ENCODE results near the gene NAA38. TPM values are rescaled to one million over a fixed set of nuclear protein-coding genes. Genes with fewer than 3 reads are reported as not detected.

Gene NAA38
- total RNA-seq, 4 donors from 2014 or later, result 57.4 to 133 (median 96.6) TPM

DNA sequence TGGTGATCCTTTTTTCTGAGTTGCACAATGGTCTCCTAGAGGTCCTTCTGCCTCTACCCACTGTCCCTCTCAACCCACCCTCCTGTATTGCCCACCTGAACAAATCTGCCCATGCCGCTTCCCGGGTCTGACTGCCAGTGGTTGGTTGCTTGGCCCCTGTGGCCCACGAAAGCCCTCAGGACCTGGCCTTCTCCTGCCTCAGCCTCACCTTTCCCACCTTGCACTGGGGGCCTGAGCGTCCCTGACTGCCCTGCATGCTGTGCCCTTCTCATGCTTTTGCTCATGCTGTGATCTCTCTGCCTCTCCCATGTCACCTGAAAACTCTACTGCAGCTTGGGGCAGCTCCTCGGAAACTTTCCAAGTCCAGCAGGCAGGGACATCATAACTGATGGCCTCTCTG is 37.1 kb downstream of the NAA38 start:
- Histone ChIP-seq H3K9me3 (no peaks in the 10 kb centered on the region), H3K27me3 (no peaks in the 10 kb centered on the region), H3K4me3 (no peak overlapping the region), H3K4me1 (no peaks in the 10 kb centered on the region), H3K36me3 (no peaks in the 10 kb centered on the region), H3K27ac (no peak overlapping the region)
- intact Hi-C loops (cut with DNase I; ENCODE audit: low total_unique reads) (loop anchor here (5.0 kb wide), 1 partner anchor 78 kb away; no protein-coding TSS in a partner anchor), in situ Hi-C loops (cut with MboI; ENCODE audit: low sequenced_read_pairs in 4 of 4) (no loop called here)
- ATAC-seq (no peak), DNase-seq (no peak)
- TF ChIP-seq POLR2A (IDR thresholded peaks at IDR 0.05), result no peak
- no peak for TF ChIP-seq CTCF (IDR thresholded peaks at IDR 0.05 in 4 of 5, conservative IDR thresholded peaks at IDR 0.05 in 1 of 5)

- H3K4me1 ChIP-seq, result no peaks in the 10 kb centered on the region
- TF ChIP-seq CTCF (IDR thresholded peaks at IDR 0.05 in 4 of 5, conservative IDR thresholded peaks at IDR 0.05 in 1 of 5), result no peak
- TF ChIP-seq POLR2A (IDR thresholded peaks at IDR 0.05), result no peak
- no peak overlapping the region for H3K27ac ChIP-seq
- no peaks in the 10 kb centered on the region for H3K27me3 ChIP-seq
- intact Hi-C loops (cut with DNase I; ENCODE audit: low total_unique reads), result no loop called here
- no peak overlapping the region for H3K4me3 ChIP-seq
- DNase-seq (no peak), ATAC-seq (no peak)
- H3K9me3 ChIP-seq, result no peaks in the 10 kb centered on the region
- in situ Hi-C loops (cut with MboI; ENCODE audit: low sequenced_read_pairs in 4 of 4), result loop anchor here in 1 of 4 donors (10.0 kb wide), 1 partner anchor 64 kb away; no protein-coding TSS in a partner anchor
- H3K36me3 ChIP-seq, result no peaks in the 10 kb centered on the region
Measured at GRCh38 chr17:7818746-7819645, 38.4 kb downstream of the NAA38 start.

- Histone ChIP-seq H3K27me3 (no peaks in the 10 kb centered on the region), H3K4me1 (no peaks in the 10 kb centered on the region), H3K9me3 (no peaks in the 10 kb centered on the region), H3K27ac (no peak overlapping the region), H3K4me3 (no peak overlapping the region), H3K36me3 (no peaks in the 10 kb centered on the region)
- TF ChIP-seq POLR2A (IDR thresholded peaks at IDR 0.05) (no peak), CTCF (IDR thresholded peaks at IDR 0.05 in 4 of 5, conservative IDR thresholded peaks at IDR 0.05 in 1 of 5) (no peak)
- in situ Hi-C loops (cut with MboI; ENCODE audit: low sequenced_read_pairs in 4 of 4) (loop anchor here in 1 of 4 donors (10.0 kb wide), 1 partner anchor 63 kb away; no protein-coding TSS in a partner anchor), intact Hi-C loops (cut with DNase I; ENCODE audit: low total_unique reads) (no loop called here)
- DNase-seq (no peak), ATAC-seq (no peak)
Measured at GRCh38 chr17:7818026-7818425, 39.3 kb downstream of the NAA38 start.

DNA sequence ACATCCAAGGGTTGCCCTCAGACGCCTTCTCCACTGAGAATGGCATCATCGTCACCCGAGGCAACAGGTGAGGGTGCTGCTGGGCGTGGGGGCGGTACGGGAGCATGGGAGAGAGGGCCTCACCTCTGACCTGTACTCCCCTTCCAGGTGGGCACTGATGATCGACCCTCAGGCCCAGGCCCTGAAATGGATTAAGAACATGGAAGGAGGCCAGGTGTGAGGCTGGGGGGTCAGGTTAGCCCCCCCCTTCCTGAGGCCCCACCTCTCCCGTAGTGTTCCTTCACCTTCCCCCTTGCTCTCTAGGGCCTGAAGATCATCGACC is 39.8 kb downstream of the NAA38 start:
- no peak for TF ChIP-seq CTCF (IDR thresholded peaks at IDR 0.05 in 4 of 5, conservative IDR thresholded peaks at IDR 0.05 in 1 of 5)
- Histone ChIP-seq H3K4me1 (no peaks in the 10 kb centered on the region), H3K27me3 (no peaks in the 10 kb centered on the region), H3K9me3 (no peaks in the 10 kb centered on the region), H3K4me3 (no peak overlapping the region), H3K36me3 (no peaks in the 10 kb centered on the region), H3K27ac (no peak overlapping the region)
- DNase-seq, result no peak
- ATAC-seq, result no peak
- intact Hi-C loops (cut with DNase I; ENCODE audit: low total_unique reads), result no loop called here
- in situ Hi-C loops (cut with MboI; ENCODE audit: low sequenced_read_pairs in 4 of 4), result loop anchor here in 1 of 4 donors (10.0 kb wide), 1 partner anchor 63 kb away; no protein-coding TSS in a partner anchor

All from gastrocnemius medialis (tissue), 4 donors.